GM19351 (cell line): ENCODE results near the gene GYPB.
"Not testable (repeated sequence)": the region's sequence is repeated elsewhere in the genome, so short reads cannot be mapped to it uniquely, and the experiment has no call there.

Source experiments
- ATAC-seq: cut with Tn5 transposase; IDR thresholded peaks from one replicate; pipeline ENCODE4 v1.9.1; 2021; ENCODE audit warnings: mild to moderate bottlenecking, moderate library complexity; ENCODE audit not compliant: unreplicated experiment

Gene GYPB

GRCh38 chr4:144016057-144016605, 3.0 kb downstream of the GYPB start:
- ATAC-seq: not testable (repeated sequence)

DNA sequence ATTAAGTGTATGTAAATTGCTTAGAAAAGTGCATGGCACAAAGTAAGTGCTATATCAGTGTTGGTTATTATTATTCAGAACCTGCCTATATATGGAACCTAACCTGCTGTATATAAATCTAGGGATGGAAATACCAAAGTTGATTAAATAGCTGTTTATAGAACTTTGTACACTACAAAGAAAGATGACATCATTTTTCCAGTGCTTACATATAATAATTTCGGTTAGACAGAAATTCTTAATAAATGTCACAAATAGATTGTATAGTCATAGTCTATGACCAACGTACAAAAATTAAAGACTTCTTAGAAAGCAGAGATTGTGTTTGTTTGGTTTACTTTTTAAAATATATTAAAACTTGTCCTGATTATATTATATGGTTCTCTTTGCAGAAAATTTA, 4.4 kb downstream of the GYPB start:
- ATAC-seq: no peak

- not testable (repeated sequence) for ATAC-seq
Observed at GRCh38 chr4:144008602-144009001, 10.6 kb downstream of the GYPB start.

- ATAC-seq: not testable (repeated sequence)
Observed at GRCh38 chr4:144007960-144008359, 11.2 kb downstream of the GYPB start.

DNA sequence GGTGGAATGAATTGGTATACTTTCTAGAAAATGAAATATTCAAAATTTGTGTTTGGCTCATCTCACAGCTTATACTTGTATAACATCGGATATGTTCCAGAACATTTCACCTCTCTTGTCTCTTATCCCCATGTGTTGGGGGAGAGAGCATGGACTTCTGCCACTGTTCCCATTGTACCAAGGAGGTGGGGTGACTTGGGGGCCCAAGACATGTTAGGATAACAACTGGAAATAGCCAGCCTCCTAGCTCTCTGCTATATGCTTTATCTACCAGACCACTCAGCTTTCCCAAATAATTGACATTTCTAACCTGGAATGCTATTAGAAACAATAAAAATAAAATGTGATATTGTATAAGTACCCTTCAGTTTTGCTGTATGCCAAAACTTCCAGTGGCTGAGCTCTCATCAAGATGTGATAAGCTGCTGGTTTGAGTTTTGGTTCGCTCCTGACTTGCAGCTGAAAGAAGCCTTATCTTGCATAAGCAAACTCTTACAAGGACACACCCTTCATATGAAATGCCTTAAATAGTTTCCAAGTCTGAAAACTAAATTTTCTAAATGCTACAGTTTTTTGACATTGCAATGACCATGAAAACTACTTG, 12.9 kb downstream of the GYPB start:
- ATAC-seq: not testable (repeated sequence)

- not testable (repeated sequence) for ATAC-seq
Observed at GRCh38 chr4:144005558-144005953, 13.6 kb downstream of the GYPB start.

DNA sequence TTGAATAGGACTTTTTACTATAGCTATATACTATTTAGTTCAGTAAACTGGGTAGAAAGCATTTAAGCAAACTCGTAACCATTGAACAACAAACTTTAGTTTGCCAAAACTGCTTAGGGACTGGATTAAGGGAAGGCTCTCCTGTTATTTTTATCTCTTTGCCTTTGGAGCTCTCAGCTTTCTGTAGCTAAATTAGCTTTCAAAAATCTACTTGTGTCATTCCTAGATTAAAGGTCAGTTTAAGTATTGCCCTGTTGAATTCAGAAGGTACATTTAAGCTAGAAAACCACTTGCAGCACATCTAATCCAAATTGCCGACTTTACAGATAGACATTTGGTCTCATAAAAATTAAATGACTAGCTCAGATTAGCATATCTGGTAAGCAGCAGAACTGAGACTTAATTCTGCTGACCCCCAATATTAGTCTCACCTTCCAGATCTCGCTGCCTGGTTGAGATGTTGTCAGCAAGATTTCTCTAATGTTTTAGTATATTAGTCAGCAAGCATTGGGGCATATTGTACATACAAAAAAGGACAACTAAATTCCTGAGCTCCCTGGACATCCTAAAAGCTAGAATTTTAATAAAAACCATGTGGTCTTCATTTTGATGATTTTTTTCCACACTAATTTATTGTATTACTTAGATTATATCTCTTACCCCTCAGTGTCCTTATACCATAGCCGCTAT, 14.2 kb downstream of the GYPB start:
- not testable (repeated sequence) for ATAC-seq

DNA sequence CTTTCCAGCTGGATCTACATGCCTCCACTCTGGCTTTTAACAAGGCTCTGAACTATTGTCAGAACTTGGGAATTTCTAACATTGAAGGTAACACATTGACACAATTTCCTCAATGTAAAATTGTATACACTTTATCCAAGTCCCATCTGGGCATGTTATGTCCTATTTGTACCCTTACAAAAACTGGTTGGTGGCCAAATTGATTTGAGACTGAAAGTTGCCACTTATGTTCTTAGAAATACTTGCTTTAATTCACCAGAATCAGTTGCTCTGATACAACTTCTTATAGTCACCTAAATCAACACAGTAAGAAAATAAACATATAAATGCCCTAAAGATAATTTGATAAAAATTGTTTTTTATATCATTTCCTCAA, 15.3 kb downstream of the GYPB start:
- not testable (repeated sequence) for ATAC-seq

DNA sequence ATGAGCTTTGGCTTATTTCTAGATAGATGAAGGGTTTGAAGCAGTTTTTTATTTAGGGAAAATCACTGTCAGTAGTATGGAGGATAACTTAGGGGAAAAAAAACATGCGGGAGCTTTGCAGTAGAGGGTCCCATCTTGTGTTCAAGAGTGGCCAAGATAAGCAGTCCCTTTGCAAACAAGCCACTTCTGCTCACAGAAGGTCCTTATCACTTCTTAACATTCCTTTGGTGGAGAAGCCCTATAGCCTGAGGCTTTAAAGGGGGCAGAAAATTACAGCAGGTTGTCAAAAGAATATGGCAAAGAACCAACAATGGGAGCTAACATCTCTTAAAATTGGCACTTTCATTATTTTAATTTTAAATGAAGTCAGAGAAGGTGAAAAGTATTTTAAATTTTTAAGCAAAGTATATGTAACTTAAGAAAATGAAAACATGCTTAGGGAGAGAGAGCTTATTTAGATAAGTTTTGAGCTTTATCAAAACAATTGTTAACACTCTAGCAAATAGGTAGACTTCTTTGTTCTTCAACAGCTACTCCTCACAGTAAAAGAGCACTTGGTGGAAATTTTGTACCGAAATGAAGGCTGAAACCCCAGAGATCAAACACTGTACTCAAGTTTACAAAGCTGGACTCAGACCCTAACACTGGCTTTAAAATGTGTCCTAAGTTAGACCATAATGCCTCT, 15.8 kb downstream of the GYPB start:
- ATAC-seq: not testable (repeated sequence)

- not testable (repeated sequence) for ATAC-seq
Observed at GRCh38 chr4:144000331-144000995, 18.7 kb downstream of the GYPB start.

DNA sequence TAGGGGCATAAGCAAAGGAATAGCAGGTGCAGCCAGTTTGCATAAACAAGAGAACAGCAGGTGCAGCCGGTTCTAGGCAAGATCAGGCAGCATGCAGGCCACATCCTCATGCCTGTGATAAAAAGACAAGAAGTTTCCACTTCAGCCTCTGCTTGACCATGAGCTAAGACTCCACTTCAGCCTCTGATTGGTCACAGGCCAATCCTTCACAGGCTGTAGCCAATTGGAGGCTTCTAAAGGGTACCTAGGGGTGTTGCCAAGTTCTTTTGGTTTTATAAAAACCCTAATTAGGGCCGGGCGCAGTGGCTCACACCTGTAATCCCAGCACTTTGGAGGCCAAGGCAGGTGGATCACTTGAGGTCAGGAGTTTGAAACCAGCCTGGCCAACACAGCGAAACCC, 23.0 kb downstream of the GYPB start:
- not testable (repeated sequence) for ATAC-seq

DNA sequence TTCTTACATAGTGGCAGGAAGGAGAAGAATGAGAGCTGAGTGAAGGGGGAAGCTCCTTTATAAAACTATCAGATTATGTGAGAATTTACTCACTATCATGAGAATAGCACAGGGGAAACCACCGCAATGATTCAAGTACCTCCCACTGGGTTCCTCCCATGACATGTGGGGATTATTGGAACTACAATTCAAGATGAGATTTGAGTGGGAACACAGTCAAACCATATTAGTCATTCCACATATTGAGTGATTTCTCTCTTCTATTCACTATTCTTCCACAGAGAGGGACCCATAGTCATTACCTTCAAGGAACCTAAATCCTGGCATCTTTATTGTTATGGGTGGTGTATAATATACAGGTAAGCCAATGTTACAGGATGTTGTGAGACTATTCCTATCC, 27.4 kb downstream of the GYPB start:
- ATAC-seq: not testable (repeated sequence)

DNA sequence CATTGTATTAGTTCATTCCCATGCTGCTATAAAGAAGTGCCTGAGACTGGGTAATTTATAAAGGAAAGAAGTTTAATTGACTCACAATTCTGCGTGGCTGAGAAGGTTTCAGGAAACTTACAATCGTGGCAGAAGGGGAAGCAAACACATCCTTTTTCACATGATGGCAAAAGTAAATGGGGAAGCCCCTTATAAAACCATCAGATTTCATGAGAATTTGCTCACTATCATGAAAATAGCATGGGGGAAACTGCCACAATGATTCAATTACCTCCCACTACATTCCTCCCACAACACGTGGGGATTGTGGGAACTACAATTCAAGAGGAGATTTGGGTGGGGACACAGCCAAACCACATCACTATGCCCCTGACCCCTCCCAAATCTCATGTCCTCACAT, 28.5 kb downstream of the GYPB start:
- not testable (repeated sequence) for ATAC-seq

DNA sequence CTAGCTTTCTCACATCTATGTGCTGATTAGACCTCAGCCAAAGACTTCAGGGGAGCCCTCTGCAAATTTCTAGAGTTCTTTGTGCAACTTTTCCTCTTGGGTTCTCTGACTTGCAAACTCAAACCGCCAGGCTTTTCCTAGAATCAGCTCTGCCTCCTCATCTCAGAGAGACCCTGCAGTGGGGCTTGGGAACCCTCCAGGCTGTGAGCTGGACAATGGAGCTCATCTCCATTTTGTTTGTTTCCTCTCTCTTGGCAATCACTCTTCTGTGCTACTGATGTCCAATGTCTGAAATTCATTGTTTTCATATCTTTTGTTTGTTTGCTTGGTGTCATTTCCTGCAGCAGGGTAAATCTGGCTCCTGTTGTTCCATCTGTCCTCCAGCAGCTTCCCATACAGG, 33.0 kb downstream of the GYPB start:
- ATAC-seq: no peak

DNA sequence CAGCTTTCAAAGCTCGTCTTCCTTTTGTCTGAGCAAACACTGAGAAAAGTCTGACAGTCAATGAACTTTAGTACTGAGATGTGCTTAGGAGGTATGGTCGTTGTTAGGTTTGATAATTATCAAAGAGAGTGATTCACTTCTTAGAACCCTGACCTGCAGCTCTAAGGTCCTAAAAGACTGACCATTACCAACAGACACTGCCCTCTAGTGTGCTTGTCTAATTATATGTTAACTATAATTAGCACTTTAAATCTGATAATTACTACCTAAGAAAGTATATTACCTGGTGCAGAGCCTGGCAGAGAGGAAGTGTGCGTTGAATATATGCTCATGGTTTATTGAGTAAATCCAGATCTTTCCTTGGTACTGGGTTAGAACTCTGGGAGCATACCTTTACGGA, 38.4 kb downstream of the GYPB start:
- peak; percentile 57 for ATAC-seq

GRCh38 chr4:143975527-143975926, 43.7 kb downstream of the GYPB start:
- ATAC-seq: not testable (repeated sequence)

- not testable (repeated sequence) for ATAC-seq
Observed at GRCh38 chr4:143974021-143974420, 45.2 kb downstream of the GYPB start.

DNA sequence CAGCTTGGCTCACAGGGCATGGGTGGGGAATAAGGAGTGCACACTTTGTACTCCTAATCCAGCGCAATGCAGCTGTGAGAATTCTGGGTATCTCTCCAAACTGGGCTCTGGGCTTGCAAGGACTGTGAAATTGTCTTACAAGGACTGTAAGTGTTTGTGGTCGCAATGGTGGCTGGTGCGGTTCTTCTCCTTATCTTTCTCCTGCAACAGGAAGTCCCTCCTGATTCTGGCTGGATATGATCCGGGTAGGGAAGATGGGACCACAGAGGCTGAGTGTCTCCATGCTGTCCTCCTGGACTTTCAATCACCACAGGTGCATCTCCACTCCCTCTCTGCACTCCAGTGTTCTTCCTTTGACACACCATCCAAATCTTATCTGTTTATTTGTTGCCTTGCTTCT, 58.1 kb downstream of the GYPB start:
- ATAC-seq: no peak

DNA sequence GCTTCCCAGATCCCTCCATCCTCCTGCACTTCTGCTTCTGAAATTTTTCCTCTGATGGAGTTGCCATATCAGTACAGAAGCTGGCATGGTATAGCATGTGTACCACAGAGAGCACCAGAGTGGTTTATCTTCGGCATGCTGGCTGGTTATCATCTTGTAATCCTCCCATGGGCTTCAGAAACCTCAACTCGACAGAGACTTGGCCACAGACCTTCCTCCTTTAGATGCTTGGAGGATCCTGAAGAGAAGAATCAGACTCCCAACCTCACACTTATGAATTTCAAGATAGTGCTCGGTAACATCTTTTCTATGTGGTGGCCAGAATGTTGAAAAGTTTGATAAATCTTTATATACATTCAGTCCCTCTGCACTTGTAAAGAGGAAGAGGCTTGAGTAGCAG, 63.9 kb downstream of the GYPB start:
- ATAC-seq: not testable (repeated sequence)

- ATAC-seq: not testable (repeated sequence)
Observed at GRCh38 chr4:143951458-143951972, 67.7 kb downstream of the GYPB start.

GRCh38 chr4:143950967-143951366, 68.2 kb downstream of the GYPB start:
- not testable (repeated sequence) for ATAC-seq
